NOMO-1 (cell line): Measurements from ENCODE around the gene CBX8.
"Not testable (repeated sequence)": the region's sequence is repeated elsewhere in the genome, so short reads cannot be mapped to it uniquely, and the experiment has no call there.

Source experiments
- DNase-seq, 2 experiments: peaks; one replicate each; lab custom pipeline; 2025; ENCODE audit not compliant: unreplicated experiment in 2 of 2; lab: John Stamatoyannopoulos, UW

The CBX8 gene

GRCh38 chr17:79781736-79782575 is 14.9 kb downstream of the CBX8 start:
- DNase-seq: no peak

- no peak for DNase-seq
Measured at GRCh38 chr17:79781012-79781650, 15.7 kb downstream of the CBX8 start.

- DNase-seq: no peak
Measured at GRCh38 chr17:79779661-79780365, 17.1 kb downstream of the CBX8 start.

GRCh38 chr17:79779084-79779529 is 17.8 kb downstream of the CBX8 start:
- DNase-seq: no peak

- no peak for DNase-seq
Measured at GRCh38 chr17:79778504-79779083, 18.3 kb downstream of the CBX8 start.

- peak; percentile 54 to 84 for DNase-seq
Measured at GRCh38 chr17:79777894-79778503, 18.9 kb downstream of the CBX8 start, which contains the start of gene CBX2. Gene CBX2 (plus strand): TSS chr17:79778148. CDS start chr17:79778236, 88 bp downstream.

GRCh38 chr17:79777120-79777893 is 19.6 kb downstream of the CBX8 start:
- no peak for DNase-seq

GRCh38 chr17:79776376-79777119 is 20.3 kb downstream of the CBX8 start:
- DNase-seq: no peak

- DNase-seq: no peak
Measured at GRCh38 chr17:79775632-79776031, 21.2 kb downstream of the CBX8 start.

GRCh38 chr17:79774561-79774975 is 22.3 kb downstream of the CBX8 start:
- no peak for DNase-seq

GRCh38 chr17:79772726-79773125 is 24.2 kb downstream of the CBX8 start:
- not testable (repeated sequence) for DNase-seq

GRCh38 chr17:79771276-79771675 is 25.6 kb downstream of the CBX8 start:
- no peak for DNase-seq

- DNase-seq: no peak
Measured at GRCh38 chr17:79769570-79770506, 27.0 kb downstream of the CBX8 start.

GRCh38 chr17:79765708-79766107 is 31.2 kb downstream of the CBX8 start:
- DNase-seq: no peak

- DNase-seq: no peak
Measured at GRCh38 chr17:79761894-79762589, 34.8 kb downstream of the CBX8 start.

- DNase-seq: no peak
Measured at GRCh38 chr17:79760197-79760906, 36.5 kb downstream of the CBX8 start.

GRCh38 chr17:79758271-79758670 is 38.6 kb downstream of the CBX8 start:
- DNase-seq: no peak
